Mammary epithelial cell (primary cell): ENCODE data around the gene TMTC2.

Experiments
- CTCF ChIP-seq, 2 donors: IDR thresholded peaks in 1 of 2; conservative IDR thresholded peaks in 1 of 2; 2 replicates each; pipeline ENCODE4 v1.5.1; 2011 to 2012; ENCODE audit warnings: inconsistent platforms in 2 of 2, low read length in 2 of 2, mild to moderate bottlenecking in 2 of 2, control low read depth in 1 of 2, low read depth in 1 of 2; ENCODE audit not compliant: insufficient read depth in 1 of 2; ENCODE audit errors: extremely low read depth in 1 of 2
- EZH2 ChIP-seq: IDR thresholded peaks from 2 replicates; pipeline ENCODE4 v1.6.1; 2012; ENCODE audit warnings: low read length, inconsistent platforms, borderline replicate concordance

- no peak for TF ChIP-seq CTCF (conservative IDR thresholded peaks at IDR 0.05 in 1 of 2, IDR thresholded peaks at IDR 0.05 in 1 of 2; ENCODE audit: extremely low read depth in 1 of 2, insufficient read depth in 1 of 2, low read depth in 1 of 2, low read length in 2 of 2)
- no peak for TF ChIP-seq EZH2
Measured at GRCh38 chr12:83086023-83086422, 399.3 kb downstream of the TMTC2 start.
